NCI-H146 treated with DMSO at 0.1 percent for 48 hours (cell line): ENCODE measurements around the gene ARHGAP26.

Source experiments
- DNase-seq: peaks from one replicate; lab custom pipeline; 2025; ENCODE audit not compliant: unreplicated experiment; lab: John Stamatoyannopoulos, UW

ARHGAP26 gene

DNA sequence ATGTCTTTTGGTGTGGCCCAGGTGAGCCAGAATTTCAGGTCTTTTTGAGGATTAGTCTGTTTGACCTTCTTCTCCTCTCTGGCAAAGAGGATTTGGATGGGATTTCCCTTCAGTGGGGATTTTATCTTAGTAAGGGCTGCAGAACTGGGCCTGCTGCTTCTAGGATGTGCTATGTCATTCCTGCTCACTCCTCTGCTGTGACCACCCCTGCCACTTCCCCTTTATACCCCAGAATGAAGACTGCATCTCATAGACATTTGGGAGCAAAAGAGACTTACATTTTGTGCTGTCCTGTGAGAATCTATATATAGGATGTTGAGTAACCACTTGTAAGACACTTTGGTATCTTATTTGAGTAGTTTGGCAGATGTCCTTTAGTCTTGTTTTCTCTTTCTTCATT lies 76.2 kb downstream of the ARHGAP26 start:
- DNase-seq: no peak

DNA sequence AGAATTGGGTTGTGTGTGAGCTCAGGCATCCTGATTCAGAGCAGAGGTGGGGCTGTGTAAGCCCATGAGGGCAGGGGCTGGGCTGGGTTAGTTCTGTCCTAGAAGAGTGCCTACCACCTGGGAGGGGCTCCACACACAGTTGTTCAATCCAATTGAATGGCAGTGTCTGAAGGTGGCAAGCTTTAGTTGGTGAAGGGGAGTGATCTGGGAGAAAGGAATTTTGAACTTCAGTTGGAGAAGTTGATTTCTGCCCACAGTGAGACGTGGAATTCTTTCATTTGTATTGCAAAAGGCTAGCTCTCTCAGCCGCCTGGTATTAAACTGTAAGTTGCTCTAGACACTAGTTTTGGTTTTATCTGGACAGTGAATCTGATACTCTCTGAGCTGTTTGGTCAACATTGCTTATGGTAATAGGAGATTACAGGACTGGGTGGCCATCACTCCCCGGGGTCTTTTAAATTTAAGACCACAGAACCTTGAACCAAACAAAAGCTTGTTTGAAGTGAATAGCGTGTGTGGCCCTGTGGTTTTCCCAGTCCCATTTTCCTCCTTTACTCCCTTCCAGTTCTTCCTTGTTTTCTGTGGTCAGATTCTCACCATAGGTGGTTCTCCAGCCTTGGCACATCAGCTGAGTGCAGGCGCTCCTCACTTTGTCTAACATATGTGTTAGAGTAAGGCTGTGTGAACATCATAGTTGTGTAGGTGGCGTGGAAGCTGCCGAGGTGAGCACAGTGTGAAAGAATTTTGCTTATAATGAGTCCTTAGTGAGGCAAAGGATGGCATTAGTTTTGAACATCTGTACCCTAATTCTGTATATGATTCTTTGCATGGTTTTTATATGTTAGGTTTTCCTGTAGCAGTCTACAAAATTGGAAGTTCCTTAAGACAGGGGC lies 78.0 kb downstream of the ARHGAP26 start:
- DNase-seq: no peak

DNA sequence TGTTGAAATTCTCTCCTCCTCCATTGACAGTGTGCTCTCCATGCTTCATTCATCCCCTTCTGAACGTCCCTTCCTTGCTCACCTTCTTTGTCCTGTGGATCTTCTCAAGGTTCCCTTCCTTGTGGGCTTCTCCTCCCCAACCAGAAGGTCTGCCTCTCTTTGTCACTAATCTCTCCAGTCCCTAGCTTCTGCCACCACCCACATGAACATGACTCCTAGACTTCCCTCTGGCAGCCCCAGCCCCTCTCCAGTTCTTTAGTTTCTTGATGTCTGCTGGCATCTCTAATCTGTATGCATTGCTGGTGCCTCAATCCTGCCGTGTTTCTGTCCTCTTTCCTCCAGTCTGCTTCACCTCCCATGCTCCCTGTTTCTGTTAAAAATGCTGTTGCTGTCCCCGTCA lies 79.3 kb downstream of the ARHGAP26 start:
- DNase-seq: no peak

DNA sequence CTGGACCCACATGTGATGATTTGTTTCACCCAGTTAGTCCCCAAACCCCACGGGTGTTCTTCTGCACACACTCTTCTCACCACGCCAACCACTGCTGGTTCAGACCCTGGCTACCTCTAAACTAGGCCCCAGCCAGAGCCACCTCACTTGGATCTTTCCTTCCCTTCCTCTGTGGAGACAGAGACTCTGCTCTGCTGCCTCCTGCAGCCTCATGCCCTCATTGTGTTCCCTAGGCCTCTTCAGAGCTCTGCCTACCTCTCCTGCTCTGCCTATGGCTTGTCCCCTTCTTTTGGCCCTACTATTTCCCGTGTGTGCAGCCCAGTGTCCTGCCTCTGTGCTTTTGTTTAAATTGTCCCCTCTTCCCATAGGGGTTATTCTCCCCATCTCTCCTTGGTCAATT lies 79.7 kb downstream of the ARHGAP26 start:
- no peak for DNase-seq

DNA sequence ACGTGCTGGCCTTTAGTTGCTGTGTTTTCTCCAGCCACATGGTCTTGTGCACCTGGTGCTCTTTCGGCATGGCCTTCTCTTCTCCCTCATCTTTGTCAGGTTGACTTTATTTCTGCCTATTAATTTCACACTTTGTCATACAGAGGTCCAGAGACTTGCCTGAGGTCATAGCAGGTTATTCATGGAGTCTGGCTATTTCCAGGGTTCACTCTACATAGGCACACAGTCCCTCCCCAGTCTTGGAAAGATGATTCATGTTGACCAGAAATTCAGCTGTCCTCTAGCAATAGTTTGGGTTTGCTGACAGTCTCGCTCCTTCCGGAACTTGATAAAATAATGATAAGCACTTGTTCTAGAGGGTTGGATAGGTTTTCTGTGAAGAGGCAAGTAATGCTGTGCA lies 81.6 kb downstream of the ARHGAP26 start:
- DNase-seq: no peak

DNA sequence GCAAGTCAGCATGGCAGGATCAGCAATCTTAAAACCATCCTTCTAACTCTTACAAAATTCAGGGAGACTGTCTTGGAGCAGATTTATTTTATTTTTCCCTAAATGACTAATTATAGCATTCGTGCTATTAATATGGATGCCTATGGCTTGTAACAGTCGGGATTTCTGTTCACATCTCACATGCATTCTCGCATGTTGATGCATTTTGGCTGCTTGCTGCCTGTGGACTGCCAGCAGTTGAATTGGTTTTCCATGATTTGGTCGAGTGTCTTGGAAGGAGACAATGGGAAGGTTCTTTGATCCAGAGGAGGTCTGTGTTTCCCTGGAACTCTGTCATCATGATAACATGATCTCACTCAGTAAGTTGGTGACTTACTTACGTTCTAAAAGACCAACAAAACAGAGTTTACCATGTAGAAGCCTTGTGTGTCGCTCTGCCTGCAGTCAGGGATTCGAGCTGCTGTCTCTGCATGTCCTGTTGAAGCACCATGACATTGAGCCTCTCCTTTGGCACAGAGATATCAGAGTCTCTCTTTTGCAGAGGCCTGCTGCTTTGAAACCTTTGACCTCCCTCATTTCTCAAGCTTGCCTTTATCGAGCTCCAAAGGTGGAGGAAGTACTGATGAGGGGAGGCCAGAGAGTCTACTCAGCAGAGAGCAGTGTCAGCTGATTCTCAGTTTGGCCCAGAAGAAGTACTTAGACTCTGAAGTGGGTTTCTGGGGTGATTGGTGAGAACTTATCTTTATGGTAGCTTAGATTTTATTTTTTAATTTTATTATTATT lies 82.4 kb downstream of the ARHGAP26 start:
- DNase-seq: no peak

DNA sequence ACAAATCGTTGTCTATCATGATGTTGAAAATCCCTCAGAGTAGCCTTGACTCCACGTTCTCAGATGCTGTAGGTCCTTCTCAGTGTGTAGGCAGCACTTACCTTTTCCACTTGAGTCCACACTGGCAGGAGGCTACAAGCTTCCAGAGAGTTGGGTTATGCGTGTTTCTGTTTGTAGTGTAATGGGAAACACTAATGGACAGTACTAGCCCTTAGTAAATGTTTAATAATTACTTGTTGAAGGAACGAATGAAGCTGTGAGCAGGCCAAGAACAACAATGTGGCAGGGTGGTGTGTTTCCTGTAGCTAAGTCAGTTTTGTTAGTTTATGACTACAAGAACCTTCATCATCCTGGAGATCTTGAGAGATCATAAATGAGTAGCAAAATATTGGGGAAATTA lies 83.5 kb downstream of the ARHGAP26 start:
- no peak for DNase-seq

DNA sequence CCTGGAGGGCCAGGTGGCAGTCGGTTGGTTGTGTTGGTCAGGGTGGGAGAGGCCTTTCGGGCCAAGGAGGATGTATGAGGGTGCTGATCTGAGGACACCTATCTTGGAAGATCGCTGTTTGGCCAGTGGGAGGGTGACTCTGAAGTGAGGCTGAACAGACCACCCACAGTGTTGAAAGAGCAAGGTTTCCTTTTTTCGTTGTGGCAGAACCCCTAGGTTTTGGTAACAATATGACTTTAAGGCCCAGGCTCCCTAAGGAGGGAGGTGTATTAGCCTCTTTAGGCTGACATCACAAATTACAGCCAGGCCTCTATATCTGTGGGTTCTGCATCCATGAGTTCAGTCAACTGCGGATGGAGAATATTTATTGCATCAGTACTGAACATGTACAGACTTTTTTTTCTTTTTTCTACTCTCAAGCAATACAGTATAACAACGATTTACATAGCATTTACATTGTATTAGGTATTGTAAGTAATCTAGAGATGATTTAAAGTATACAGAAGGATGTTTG lies 86.1 kb downstream of the ARHGAP26 start:
- no peak for DNase-seq

DNA sequence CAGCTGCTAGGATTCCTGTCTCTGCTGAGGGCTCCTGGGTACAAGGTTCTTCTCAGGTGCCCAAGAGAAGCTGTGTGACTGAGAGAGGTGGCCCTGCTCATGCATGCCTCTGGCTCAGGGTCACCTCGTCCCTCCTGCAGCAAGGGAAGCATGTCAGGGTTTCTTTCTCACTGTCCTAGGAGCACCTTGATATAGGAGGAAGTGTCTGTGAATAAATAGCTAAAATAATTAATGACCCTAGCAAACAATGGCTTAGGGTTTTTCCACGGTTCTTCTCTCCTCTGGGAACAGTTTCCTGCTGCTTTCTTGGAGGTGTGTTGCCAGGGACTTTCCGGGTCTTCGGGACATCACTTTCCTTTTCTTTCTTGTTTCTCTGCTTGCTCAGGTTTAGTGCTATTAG lies 87.2 kb downstream of the ARHGAP26 start:
- DNase-seq: no peak

DNA sequence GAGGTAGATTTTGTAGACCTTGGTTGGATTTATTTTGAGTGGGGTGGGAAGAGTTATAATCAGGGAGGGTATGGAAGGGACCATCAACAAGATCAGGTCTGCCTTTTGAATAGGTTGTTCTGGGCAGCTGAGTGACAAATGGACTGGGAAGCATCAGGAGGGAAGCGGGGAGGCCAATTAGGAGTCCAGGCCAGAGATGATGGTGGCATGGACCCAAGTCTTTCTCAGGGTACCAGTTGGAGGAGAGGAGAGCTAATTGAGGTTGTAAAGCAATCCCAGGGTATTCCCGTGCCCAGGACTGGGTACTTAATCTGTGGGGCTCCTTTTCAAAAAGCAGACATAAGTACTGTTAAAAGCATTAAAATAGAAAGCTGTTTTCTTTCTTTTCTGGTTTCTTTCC lies 88.9 kb downstream of the ARHGAP26 start:
- no peak for DNase-seq

DNA sequence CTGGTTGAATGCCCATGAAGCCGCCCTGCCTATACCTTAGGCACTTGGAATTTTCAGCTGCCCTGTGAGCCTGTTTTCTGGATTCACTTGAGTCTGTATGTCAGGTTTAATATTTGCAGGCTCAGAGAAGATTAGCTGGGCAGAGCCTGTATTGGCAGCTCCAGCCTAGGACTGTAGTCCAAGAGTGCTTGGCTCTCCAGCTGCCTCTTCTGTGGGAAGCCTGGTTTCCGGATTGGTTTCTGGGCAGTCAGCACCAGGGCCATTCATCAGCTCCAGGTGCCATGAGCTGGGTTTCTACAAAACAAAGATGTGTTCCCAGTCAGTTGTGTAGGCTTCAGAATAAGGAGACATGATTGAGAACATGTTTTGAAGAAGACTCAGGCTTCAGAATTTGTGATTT lies 90.1 kb downstream of the ARHGAP26 start:
- DNase-seq: no peak

DNA sequence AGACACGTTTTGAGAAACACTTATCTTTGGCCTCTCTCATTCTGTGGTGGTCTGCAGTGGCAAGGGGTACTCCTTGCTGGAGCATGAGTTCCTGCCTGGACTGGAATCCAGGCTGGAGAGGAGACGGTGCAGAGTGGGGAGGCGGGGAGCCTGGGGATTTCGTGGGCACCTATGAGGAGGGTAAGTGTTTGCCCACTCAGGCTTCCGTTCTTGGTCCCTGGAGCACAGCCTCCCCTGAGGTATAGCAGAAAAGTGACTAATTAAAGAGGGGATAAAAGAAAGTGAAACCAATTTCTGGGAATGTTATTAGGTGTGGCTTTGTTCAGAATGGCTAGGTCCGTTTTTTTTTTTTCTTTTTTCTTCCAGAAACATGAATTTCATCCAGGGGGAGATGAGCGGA lies 90.8 kb downstream of the ARHGAP26 start:
- DNase-seq: no peak

DNA sequence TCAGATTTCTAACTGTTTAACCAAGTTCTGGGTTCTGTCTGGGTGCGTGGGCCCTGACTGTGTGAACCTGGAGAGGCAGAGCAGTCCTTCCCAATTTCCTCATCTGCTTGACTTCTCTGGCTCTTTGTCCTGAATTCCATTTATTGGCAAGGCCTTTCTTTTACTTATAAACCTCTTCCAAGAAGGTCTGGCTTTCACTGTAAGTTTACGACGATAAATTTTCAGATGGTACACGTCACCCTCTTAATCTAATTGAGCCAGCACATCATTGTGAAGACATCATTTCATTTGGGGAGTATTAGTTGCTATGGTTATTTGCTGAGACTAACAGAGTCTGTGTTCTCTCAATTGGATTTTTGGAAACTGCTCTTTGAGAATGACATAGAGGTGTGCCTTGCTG lies 92.4 kb downstream of the ARHGAP26 start:
- no peak for DNase-seq

DNA sequence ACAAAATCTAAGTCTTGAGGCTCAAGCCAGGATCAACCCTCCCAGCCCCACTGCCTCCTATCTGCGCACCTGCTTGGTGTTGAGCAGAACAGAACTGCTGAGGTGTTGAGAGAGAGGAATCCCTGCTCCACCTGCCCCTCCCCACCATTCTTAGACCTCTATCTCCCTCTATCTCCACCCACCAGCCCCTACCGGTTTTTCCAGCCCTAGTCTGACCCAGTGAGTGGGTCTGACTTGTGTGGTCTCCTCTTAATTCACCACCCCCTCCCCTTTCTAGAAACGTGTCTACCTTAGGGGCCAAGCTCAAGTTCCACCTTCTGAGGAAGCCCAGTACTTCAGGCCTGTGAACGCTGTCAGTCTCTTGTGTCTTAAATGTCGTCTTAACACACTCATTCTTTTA lies 93.7 kb downstream of the ARHGAP26 start:
- no peak for DNase-seq

DNA sequence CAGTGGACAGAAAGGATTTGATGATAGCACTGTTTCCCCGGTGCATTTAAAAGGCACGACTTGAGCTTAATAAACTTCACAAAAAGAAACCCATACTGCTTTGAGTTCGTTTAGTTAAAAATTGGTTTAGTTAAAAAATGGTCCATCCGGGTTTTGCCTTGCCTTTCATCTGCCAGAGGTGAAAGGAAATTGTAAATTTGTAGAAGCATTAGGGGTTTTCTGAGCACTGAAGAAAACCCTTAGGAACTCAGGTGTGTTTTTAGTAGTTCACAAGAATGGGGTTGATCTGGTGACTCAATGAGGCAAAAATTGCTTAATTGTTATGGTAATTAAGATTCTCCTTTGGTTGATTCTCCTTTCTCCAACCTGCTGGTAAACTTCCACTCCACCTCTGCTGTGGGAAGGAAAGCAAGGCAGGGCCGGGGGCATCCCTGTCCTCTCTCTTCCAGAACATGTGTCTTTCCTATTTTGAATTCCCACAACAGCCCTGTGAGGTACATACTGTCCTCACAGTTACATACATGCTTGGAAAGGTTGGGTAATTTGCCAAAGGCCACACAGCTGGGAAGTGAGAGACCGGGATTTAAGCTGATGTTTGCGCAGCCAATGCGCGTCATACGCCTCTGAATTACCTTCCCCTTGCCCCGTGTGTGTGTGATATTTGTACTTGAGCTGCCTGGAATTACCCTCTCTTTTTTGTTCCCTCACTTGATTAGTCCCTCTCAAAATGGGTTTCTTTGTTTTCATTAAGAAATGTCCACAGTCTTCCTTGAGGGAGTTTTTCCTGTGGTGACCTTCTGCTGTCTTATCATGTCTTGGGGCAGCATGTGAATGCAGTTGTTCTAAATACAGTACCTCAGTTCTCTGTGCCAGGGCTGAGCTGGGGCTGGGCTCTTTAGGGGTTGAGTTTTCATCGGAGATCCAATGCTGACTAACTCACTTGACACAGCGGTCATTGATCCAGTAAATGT lies 94.4 kb downstream of the ARHGAP26 start:
- no peak for DNase-seq

DNA sequence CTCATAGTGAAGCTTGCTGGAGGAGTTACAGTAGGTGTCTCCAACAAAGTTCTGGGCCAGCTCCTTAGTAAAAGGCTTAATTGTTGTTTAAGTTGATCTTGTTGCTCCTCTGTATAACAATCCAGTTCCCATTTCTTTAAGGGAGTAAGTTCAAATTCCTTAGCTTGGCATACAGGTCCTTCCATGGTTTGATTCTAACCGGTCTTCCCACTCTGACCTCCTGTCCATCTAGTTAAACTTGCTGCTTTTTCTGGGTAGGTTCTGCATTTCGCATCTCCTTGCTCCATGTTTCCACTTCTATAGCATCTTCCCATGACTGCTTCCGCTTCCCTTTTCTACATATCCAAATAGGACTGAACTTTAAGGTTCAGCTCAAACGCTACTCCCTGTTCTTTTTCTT lies 95.5 kb downstream of the ARHGAP26 start:
- no peak for DNase-seq

DNA sequence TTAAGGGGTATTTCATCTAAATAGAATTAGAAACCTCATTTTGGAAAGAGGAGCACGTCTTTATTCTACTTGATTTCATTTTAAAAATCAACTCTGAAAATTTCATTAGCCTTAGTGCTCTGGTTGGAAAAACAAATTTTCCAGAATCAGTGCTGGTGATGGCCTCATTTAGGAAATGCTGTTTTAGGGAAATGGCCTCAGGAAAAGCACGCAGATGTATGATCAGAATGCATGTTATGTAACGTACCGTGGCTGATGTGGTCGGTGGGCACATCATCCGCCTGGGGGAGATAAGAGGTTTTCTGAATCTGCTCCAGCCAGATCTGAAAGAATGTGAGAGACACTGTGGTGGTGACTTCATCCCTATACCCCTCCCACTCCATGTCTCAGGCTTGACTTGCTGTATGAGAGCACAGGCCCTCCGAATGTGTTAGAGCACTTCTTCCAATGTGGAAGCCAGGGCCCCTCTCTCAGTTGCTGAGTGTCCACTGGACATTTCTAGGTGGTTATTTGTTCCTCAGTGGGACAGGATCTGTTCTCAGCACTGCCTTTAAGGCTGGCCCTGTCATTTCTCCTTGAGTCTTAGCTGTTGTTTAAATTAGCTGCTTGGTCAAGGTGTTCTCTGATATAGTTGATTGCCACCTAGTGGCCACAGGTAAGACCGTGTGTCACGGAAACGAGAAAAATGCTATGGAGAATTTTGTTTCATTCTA lies 96.5 kb downstream of the ARHGAP26 start:
- peak; percentile 17 for DNase-seq

DNA sequence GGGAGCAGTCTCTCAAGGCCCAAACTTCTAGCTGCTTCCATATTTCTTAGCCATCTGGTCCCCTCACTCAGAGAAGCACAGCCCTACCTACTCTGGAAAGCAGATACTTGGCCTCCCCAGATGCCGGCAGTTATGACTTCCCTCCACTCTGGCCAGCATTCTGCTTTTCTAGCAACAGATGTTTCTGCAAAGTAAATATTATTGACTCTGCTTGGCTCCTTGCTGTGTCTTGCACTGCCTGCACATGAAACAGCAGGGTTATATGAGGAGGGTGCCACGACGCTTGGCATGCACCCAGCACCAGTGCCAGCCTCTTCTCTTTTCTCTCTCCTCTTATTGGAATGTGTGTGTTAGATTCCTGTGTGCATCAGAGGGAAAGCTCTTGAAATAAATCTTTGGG lies 99.7 kb downstream of the ARHGAP26 start:
- DNase-seq: no peak

DNA sequence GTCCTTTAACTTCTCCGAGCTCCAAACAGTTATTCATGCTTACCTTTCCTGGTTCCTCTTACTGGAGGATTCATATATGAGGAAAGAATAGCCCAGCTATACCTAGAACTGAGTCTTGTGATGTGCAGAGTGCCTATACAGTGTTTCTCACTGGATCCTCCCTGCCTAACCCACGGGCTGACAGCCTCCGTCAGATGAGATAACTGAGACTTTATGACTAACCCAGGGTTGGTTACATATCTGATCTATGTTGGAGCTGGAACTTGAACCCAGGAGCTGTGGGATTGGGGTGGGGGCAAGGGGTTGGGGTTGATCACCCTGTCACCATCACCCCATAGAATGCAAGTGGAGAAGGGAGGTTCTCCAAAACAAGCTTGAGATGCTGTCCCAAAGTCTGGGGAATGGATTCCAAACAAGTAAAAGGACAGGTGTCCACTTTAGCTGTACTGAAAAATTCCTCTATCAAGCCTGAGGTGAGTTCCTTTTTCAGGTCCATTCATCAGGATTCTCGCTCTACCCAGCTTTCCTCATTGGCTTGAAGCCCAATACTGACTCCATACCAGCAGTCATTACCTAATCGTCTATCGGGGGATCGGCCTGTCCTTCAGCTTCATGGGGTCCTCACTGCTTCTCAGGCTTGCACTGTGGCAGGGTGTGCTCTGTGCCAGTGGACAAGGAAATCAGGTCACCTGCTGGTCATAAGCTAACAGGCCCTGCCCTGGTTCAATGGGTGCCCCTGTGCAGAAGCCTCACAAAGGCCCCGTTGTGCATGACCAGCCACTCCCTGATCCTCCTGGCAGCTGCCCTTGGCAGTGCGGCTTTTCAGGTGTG lies 100.6 kb downstream of the ARHGAP26 start:
- DNase-seq: no peak
